ENCODE data around the gene LYPD8. TPM values are rescaled to one million over a fixed set of nuclear protein-coding genes. Genes with fewer than 3 reads are reported as not detected.

Gene LYPD8
- total RNA-seq, 1 donor from 2014 or later = not detected

GRCh38 chr1:248751142-248751541 is 4.4 kb downstream of the LYPD8 start:
- no peaks in the 10 kb centered on the region for H3K9me3 ChIP-seq (ENCODE audit: control insufficient read depth in 3 of 3, low read length in 3 of 3)
- no peaks in the 10 kb centered on the region for H3K4me1 ChIP-seq (ENCODE audit: control insufficient read depth in 3 of 3, insufficient read depth in 3 of 3, low read length in 3 of 3)
- no peak overlapping the region for H3K9ac ChIP-seq (ENCODE audit: low read depth in 1 of 3, low read length in 3 of 3)
- H3K36me3 ChIP-seq (ENCODE audit: control insufficient read depth in 3 of 3, insufficient read depth in 3 of 3, low read length in 3 of 3) = no peaks in the 10 kb centered on the region
- no peak overlapping the region for H3K4me3 ChIP-seq (ENCODE audit: low read length in 3 of 3)
- no peaks in the 10 kb centered on the region for H3K27me3 ChIP-seq (ENCODE audit: control insufficient read depth in 3 of 3, insufficient read depth in 3 of 3, low read length in 3 of 3)
- no peak overlapping the region for H3K27ac ChIP-seq (ENCODE audit: low read depth, low read length)

DNA sequence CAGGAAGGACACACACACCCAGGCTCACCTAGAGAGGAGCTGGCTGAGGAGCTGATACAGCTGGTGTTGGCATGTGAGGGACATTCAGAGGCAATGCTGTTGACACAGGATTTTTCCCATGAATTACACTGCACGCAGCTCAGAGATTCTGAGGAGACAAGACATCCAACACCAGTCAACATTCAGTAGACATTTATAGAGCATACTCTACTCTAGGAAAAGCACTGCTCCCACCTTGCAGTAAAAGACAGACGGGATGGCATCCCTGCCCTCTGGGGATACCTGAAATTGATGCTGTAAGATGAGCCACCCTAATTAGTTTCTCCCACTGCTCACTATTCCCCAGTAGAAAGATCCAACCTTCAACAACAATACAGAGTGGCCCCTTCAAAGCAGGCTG is 5.1 kb downstream of the LYPD8 start:
- Histone ChIP-seq H3K4me3 (ENCODE audit: low read length in 3 of 3) (no peak overlapping the region), H3K36me3 (ENCODE audit: control insufficient read depth in 3 of 3, insufficient read depth in 3 of 3, low read length in 3 of 3) (no peaks in the 10 kb centered on the region), H3K27ac (ENCODE audit: low read depth, low read length) (no peak overlapping the region), H3K4me1 (ENCODE audit: control insufficient read depth in 3 of 3, insufficient read depth in 3 of 3, low read length in 3 of 3) (no peaks in the 10 kb centered on the region), H3K9ac (ENCODE audit: low read depth in 1 of 3, low read length in 3 of 3) (no peak overlapping the region), H3K27me3 (ENCODE audit: control insufficient read depth in 3 of 3, insufficient read depth in 3 of 3, low read length in 3 of 3) (no peaks in the 10 kb centered on the region), H3K9me3 (ENCODE audit: control insufficient read depth in 3 of 3, low read length in 3 of 3) (no peaks in the 10 kb centered on the region)

GRCh38 chr1:248748211-248748610 is 7.3 kb downstream of the LYPD8 start:
- Histone ChIP-seq H3K27ac (ENCODE audit: low read depth, low read length) (no peak overlapping the region), H3K4me1 (ENCODE audit: control insufficient read depth in 3 of 3, insufficient read depth in 3 of 3, low read length in 3 of 3) (no peaks in the 10 kb centered on the region), H3K4me3 (ENCODE audit: low read length in 3 of 3) (no peak overlapping the region), H3K9me3 (ENCODE audit: control insufficient read depth in 3 of 3, low read length in 3 of 3) (no peaks in the 10 kb centered on the region), H3K9ac (ENCODE audit: low read depth in 1 of 3, low read length in 3 of 3) (no peak overlapping the region), H3K36me3 (ENCODE audit: control insufficient read depth in 3 of 3, insufficient read depth in 3 of 3, low read length in 3 of 3) (no peaks in the 10 kb centered on the region), H3K27me3 (ENCODE audit: control insufficient read depth in 3 of 3, insufficient read depth in 3 of 3, low read length in 3 of 3) (no peaks in the 10 kb centered on the region)

- no peak overlapping the region for H3K4me3 ChIP-seq (ENCODE audit: low read length in 3 of 3)
- no peaks in the 10 kb centered on the region for H3K27me3 ChIP-seq (ENCODE audit: control insufficient read depth in 3 of 3, insufficient read depth in 3 of 3, low read length in 3 of 3)
- no peak overlapping the region for H3K9ac ChIP-seq (ENCODE audit: low read depth in 1 of 3, low read length in 3 of 3)
- no peak overlapping the region for H3K27ac ChIP-seq (ENCODE audit: low read depth, low read length)
- no peaks in the 10 kb centered on the region for H3K9me3 ChIP-seq (ENCODE audit: control insufficient read depth in 3 of 3, low read length in 3 of 3)
- H3K4me1 ChIP-seq (ENCODE audit: control insufficient read depth in 3 of 3, insufficient read depth in 3 of 3, low read length in 3 of 3) = no peaks in the 10 kb centered on the region
- H3K36me3 ChIP-seq (ENCODE audit: control insufficient read depth in 3 of 3, insufficient read depth in 3 of 3, low read length in 3 of 3) = no peaks in the 10 kb centered on the region
Measured at GRCh38 chr1:248740876-248741275, 14.7 kb downstream of the LYPD8 start.

DNA sequence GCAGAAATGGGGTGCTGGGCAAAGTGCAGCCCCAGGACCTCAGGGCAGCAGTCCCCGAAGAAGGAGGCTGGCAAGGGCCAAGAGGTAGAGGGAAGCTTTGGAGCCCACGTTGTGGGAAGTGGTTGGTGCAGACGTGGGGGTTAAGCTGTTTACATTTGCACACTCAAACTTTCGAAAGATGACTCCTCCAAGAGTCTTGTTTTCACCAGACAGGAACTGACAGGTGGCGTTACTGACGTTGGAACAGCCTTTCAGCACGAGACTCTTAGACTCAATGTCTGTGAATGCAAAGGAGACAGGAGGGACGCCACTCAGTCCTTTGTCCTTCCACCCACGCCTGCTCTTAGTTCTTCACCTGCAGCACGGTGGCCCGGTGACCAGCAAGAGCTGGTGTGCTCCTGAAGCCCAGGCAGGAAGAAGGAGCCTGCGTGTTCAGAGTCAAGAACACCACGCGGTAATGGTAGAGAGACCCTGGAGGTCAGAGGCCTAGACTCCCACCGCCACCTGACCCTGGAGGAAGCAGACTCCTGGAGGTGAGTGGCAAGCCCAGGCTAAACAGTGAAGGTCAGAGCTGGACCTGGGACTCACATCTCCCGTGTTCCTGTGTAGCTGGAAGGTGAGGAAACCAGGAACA is 15.9 kb downstream of the LYPD8 start:
- Histone ChIP-seq H3K4me1 (ENCODE audit: control insufficient read depth in 3 of 3, insufficient read depth in 3 of 3, low read length in 3 of 3) (no peaks in the 10 kb centered on the region), H3K4me3 (ENCODE audit: low read length in 3 of 3) (no peak overlapping the region), H3K27me3 (ENCODE audit: control insufficient read depth in 3 of 3, insufficient read depth in 3 of 3, low read length in 3 of 3) (no peaks in the 10 kb centered on the region), H3K9me3 (ENCODE audit: control insufficient read depth in 3 of 3, low read length in 3 of 3) (peaks cover 0 to 2% (median 0%) of the 10 kb centered on the region in 3 donors), H3K27ac (ENCODE audit: low read depth, low read length) (no peak overlapping the region), H3K36me3 (ENCODE audit: control insufficient read depth in 3 of 3, insufficient read depth in 3 of 3, low read length in 3 of 3) (no peaks in the 10 kb centered on the region), H3K9ac (ENCODE audit: low read depth in 1 of 3, low read length in 3 of 3) (no peak overlapping the region)

- no peak overlapping the region for H3K9ac ChIP-seq (ENCODE audit: low read depth in 1 of 3, low read length in 3 of 3)
- no peaks in the 10 kb centered on the region for H3K36me3 ChIP-seq (ENCODE audit: control insufficient read depth in 3 of 3, insufficient read depth in 3 of 3, low read length in 3 of 3)
- peaks cover 0 to 2% (median 0%) of the 10 kb centered on the region in 3 donors for H3K9me3 ChIP-seq (ENCODE audit: control insufficient read depth in 3 of 3, low read length in 3 of 3)
- H3K27ac ChIP-seq (ENCODE audit: low read depth, low read length) = no peak overlapping the region
- no peaks in the 10 kb centered on the region for H3K4me1 ChIP-seq (ENCODE audit: control insufficient read depth in 3 of 3, insufficient read depth in 3 of 3, low read length in 3 of 3)
- no peaks in the 10 kb centered on the region for H3K27me3 ChIP-seq (ENCODE audit: control insufficient read depth in 3 of 3, insufficient read depth in 3 of 3, low read length in 3 of 3)
- no peak overlapping the region for H3K4me3 ChIP-seq (ENCODE audit: low read length in 3 of 3)
Measured at GRCh38 chr1:248737457-248737856, 18.1 kb downstream of the LYPD8 start.

DNA sequence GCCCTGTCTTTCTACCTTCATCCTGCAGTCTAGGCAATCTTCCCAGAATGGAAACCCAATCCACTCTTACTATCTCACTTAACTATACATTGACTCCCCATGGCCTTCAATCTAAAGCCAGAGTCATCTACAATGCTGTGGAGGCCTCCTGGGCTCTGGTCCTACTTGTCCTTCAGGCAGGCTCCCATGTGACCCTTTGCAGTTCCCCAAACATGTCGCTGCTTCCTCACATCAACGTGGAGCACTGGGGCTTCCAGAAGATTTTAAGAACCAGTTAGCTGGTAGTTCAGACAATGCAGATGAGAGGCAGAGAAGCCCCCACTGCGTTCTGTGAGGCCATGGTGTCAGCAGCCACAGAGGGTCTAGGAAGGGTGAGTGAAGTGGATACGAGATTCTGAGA is 18.6 kb downstream of the LYPD8 start:
- no peaks in the 10 kb centered on the region for H3K27me3 ChIP-seq (ENCODE audit: control insufficient read depth in 3 of 3, insufficient read depth in 3 of 3, low read length in 3 of 3)
- no peaks in the 10 kb centered on the region for H3K4me1 ChIP-seq (ENCODE audit: control insufficient read depth in 3 of 3, insufficient read depth in 3 of 3, low read length in 3 of 3)
- H3K27ac ChIP-seq (ENCODE audit: low read depth, low read length) = no peak overlapping the region
- no peak overlapping the region for H3K9ac ChIP-seq (ENCODE audit: low read depth in 1 of 3, low read length in 3 of 3)
- no peaks in the 10 kb centered on the region for H3K36me3 ChIP-seq (ENCODE audit: control insufficient read depth in 3 of 3, insufficient read depth in 3 of 3, low read length in 3 of 3)
- H3K4me3 ChIP-seq (ENCODE audit: low read length in 3 of 3) = no peak overlapping the region
- H3K9me3 ChIP-seq (ENCODE audit: control insufficient read depth in 3 of 3, low read length in 3 of 3) = peaks cover 0 to 2% (median 0%) of the 10 kb centered on the region in 3 donors

GRCh38 chr1:248733566-248733965 is 22.0 kb downstream of the LYPD8 start:
- Histone ChIP-seq H3K27me3 (ENCODE audit: control insufficient read depth in 3 of 3, insufficient read depth in 3 of 3, low read length in 3 of 3) (no peaks in the 10 kb centered on the region), H3K9ac (ENCODE audit: low read depth in 1 of 3, low read length in 3 of 3) (no peak overlapping the region), H3K27ac (ENCODE audit: low read depth, low read length) (no peak overlapping the region), H3K4me3 (ENCODE audit: low read length in 3 of 3) (no peak overlapping the region), H3K4me1 (ENCODE audit: control insufficient read depth in 3 of 3, insufficient read depth in 3 of 3, low read length in 3 of 3) (no peaks in the 10 kb centered on the region), H3K9me3 (ENCODE audit: control insufficient read depth in 3 of 3, low read length in 3 of 3) (peaks cover 0 to 2% (median 0%) of the 10 kb centered on the region in 3 donors), H3K36me3 (ENCODE audit: control insufficient read depth in 3 of 3, insufficient read depth in 3 of 3, low read length in 3 of 3) (no peaks in the 10 kb centered on the region)

GRCh38 chr1:248730507-248731335 is 24.8 kb downstream of the LYPD8 start:
- H3K4me1 ChIP-seq (ENCODE audit: control insufficient read depth in 3 of 3, insufficient read depth in 3 of 3, low read length in 3 of 3) = no peaks in the 10 kb centered on the region
- no peak overlapping the region for H3K27ac ChIP-seq (ENCODE audit: low read depth, low read length)
- H3K9me3 ChIP-seq (ENCODE audit: control insufficient read depth in 3 of 3, low read length in 3 of 3) = peaks cover 0 to 2% (median 0%) of the 10 kb centered on the region in 3 donors
- no peak overlapping the region for H3K4me3 ChIP-seq (ENCODE audit: low read length in 3 of 3)
- H3K9ac ChIP-seq (ENCODE audit: low read depth in 1 of 3, low read length in 3 of 3) = no peak overlapping the region
- no peaks in the 10 kb centered on the region for H3K27me3 ChIP-seq (ENCODE audit: control insufficient read depth in 3 of 3, insufficient read depth in 3 of 3, low read length in 3 of 3)
- no peaks in the 10 kb centered on the region for H3K36me3 ChIP-seq (ENCODE audit: control insufficient read depth in 3 of 3, insufficient read depth in 3 of 3, low read length in 3 of 3)

DNA sequence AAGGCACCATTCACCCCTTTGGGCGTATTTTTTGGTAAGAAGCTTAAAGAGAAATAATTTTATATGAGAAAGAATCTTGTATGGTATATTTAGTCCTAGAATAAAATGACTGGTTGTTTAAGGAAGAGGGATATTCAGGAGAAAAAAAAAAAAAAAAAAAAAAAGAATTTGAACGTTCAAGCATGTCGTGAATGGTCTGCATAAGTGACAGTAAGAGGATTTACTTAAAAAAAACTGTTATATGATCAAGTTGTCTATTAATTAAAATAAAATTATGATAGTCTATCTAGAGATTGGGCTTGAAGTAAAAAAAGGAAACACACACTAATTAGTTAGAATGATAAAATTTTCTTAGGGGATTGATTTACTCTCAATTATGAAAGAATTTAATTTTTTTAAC is 41.3 kb downstream of the LYPD8 start:
- no peak overlapping the region for H3K9ac ChIP-seq (ENCODE audit: low read depth in 1 of 3, low read length in 3 of 3)
- H3K4me1 ChIP-seq (ENCODE audit: control insufficient read depth in 3 of 3, insufficient read depth in 3 of 3, low read length in 3 of 3) = no peaks in the 10 kb centered on the region
- peaks cover 0 to 7% (median 0%) of the 10 kb centered on the region in 3 donors for H3K27me3 ChIP-seq (ENCODE audit: control insufficient read depth in 3 of 3, insufficient read depth in 3 of 3, low read length in 3 of 3)
- no peaks in the 10 kb centered on the region for H3K36me3 ChIP-seq (ENCODE audit: control insufficient read depth in 3 of 3, insufficient read depth in 3 of 3, low read length in 3 of 3)
- peaks cover 0 to 2% (median 0%) of the 10 kb centered on the region in 3 donors for H3K9me3 ChIP-seq (ENCODE audit: control insufficient read depth in 3 of 3, low read length in 3 of 3)
- no peak overlapping the region for H3K27ac ChIP-seq (ENCODE audit: low read depth, low read length)
- no peak overlapping the region for H3K4me3 ChIP-seq (ENCODE audit: low read length in 3 of 3)

Measured in skeletal muscle tissue (tissue), 4 donors.